GM23338 (cell line): ENCODE measurements around the gene PPP2R5B. TPM values are rescaled to one million over a fixed set of nuclear protein-coding genes. Genes with fewer than 3 reads are reported as not detected.

Source experiments
- ATAC-seq: fragments of 200-7000 bp; cut with Tn5 transposase; 3 replicates; pipeline ENCODE4 v1.9.1; 2020
- DNase-seq: peaks from one replicate; pipeline ENCODE4 v3.0.0-alpha.2; 2015; ENCODE audit warnings: low spot score
- H2AFZ ChIP-seq: fragments of 200-600 bp; sonication (generic); 2 replicates; pipeline ENCODE4 v1.8.0; 2016; ENCODE audit warnings: antibody characterized with exemption, mild to moderate bottlenecking, moderate library complexity
- H3F3A ChIP-seq: fragments of 200-600 bp; sonication (generic); replicated peaks from 2 replicates; pipeline ENCODE4 v1.8.0; 2017; ENCODE audit warnings: antibody characterized with exemption, mixed run types, low read depth
- H3K27ac ChIP-seq: fragments of 200-600 bp; sonication (generic); 2 replicates; pipeline ENCODE4 v1.6.1; 2016; ENCODE audit warnings: low read depth
- H3K27me3 ChIP-seq: fragments of 200-600 bp; sonication (generic); 2 replicates; pipeline ENCODE4 v1.8.0; 2016; ENCODE audit warnings: mild to moderate bottlenecking, mixed run types, moderate library complexity; ENCODE audit not compliant: insufficient read depth
- H3K36me3 ChIP-seq: fragments of 200-600 bp; sonication (generic); 2 replicates; pipeline ENCODE4 v1.8.0; 2016; ENCODE audit warnings: mild to moderate bottlenecking; ENCODE audit not compliant: insufficient read depth
- H3K4me1 ChIP-seq: fragments of 200-600 bp; sonication (generic); 2 replicates; pipeline ENCODE4 v1.8.0; 2016; ENCODE audit warnings: mild to moderate bottlenecking, moderate library complexity; ENCODE audit not compliant: insufficient read depth
- H3K4me2 ChIP-seq: fragments of 200-600 bp; sonication (generic); 2 replicates; pipeline ENCODE4 v1.7.1; 2017; ENCODE audit warnings: mixed run types
- H3K4me3 ChIP-seq: fragments of 200-600 bp; sonication (generic); 2 replicates; pipeline ENCODE4 v1.6.1; 2016; ENCODE audit warnings: mixed run types
- H3K79me2 ChIP-seq: fragments of 200-600 bp; sonication (generic); replicated peaks from 2 replicates; pipeline ENCODE4 v1.8.0; 2017; ENCODE audit warnings: mild to moderate bottlenecking; ENCODE audit not compliant: insufficient read depth
- H3K9me2 ChIP-seq: fragments of 200-600 bp; sonication (generic); 2 replicates; pipeline ENCODE4 v1.8.0; 2017; ENCODE audit not compliant: insufficient read depth
- H4K20me1 ChIP-seq: fragments of 200-600 bp; sonication (generic); replicated peaks from 2 replicates; pipeline ENCODE4 v1.8.0; 2017; ENCODE audit warnings: mild to moderate bottlenecking; ENCODE audit not compliant: insufficient read depth
- H3K27ac Mint-ChIP-seq: 2 replicates; pipeline ENCODE4 v1.8.0; 2020; ENCODE audit warnings: inconsistent platforms, mild to moderate bottlenecking, moderate library complexity, mixed read lengths
- H3K27me3 Mint-ChIP-seq: 3 replicates; pipeline ENCODE4 v1.8.0; 2022; ENCODE audit warnings: low read depth, mild to moderate bottlenecking, moderate library complexity, mixed read lengths, inconsistent platforms; ENCODE audit not compliant: insufficient read depth, poor library complexity
- H3K36me3 Mint-ChIP-seq: 3 replicates; pipeline ENCODE4 v1.8.0; 2021; ENCODE audit warnings: low read depth, mild to moderate bottlenecking, inconsistent platforms, moderate library complexity, mixed read lengths
- H3K4me1 Mint-ChIP-seq: 3 replicates; pipeline ENCODE4 v1.8.0; 2020; ENCODE audit warnings: mild to moderate bottlenecking, inconsistent platforms, mixed read lengths
- H3K4me3 Mint-ChIP-seq: 3 replicates; pipeline ENCODE4 v1.8.0; 2021; ENCODE audit warnings: moderate library complexity, mild to moderate bottlenecking, inconsistent platforms, mixed read lengths
- H3K9me3 Mint-ChIP-seq: 3 replicates; pipeline ENCODE4 v1.8.0; 2020; ENCODE audit warnings: moderate library complexity, mild to moderate bottlenecking, inconsistent platforms, mixed read lengths
- CREB1 ChIP-seq: fragments of 250-450 bp; sonication (Bioruptor Pico); IDR thresholded peaks from 2 replicates; pipeline ENCODE4 v1.5.0; 2020; ENCODE audit warnings: low read depth, mild to moderate bottlenecking, moderate library complexity
- CTCF ChIP-seq, 2 experiments: fragments of 200-600 bp in 1 of 2; sonication (generic) in 1 of 2; conservative IDR thresholded peaks; 2 replicates each; pipeline versions ENCODE4 v1.5.1 to v1.6.1; 2016 to 2017; ENCODE audit warnings: antibody characterized with exemption in 2 of 2, low read depth in 2 of 2, mild to moderate bottlenecking in 2 of 2, moderate library complexity in 1 of 2
- ETS1 ChIP-seq: IDR thresholded peaks from 2 replicates; pipeline ENCODE4 v1.6.1; 2016; ENCODE audit warnings: antibody characterized with exemption
- EZH2 ChIP-seq: fragments of 200-600 bp; sonication (generic); IDR thresholded peaks from one replicate; pipeline ENCODE4 v1.8.0; 2017; ENCODE audit warnings: antibody characterized with exemption, mild to moderate bottlenecking, low read depth; ENCODE audit not compliant: unreplicated experiment
- EZH2phosphoT487 ChIP-seq: fragments of 200-600 bp; sonication (generic); IDR thresholded peaks from one replicate; pipeline ENCODE4 v1.8.1; 2018; ENCODE audit warnings: antibody characterized with exemption; ENCODE audit not compliant: unreplicated experiment
- JUNB ChIP-seq: IDR thresholded peaks from one replicate; pipeline ENCODE4 v1.6.1; 2016; ENCODE audit warnings: antibody characterized with exemption; ENCODE audit not compliant: unreplicated experiment
- NANOG ChIP-seq: IDR thresholded peaks from 2 replicates; pipeline ENCODE4 v1.6.1; 2016; ENCODE audit warnings: antibody characterized with exemption, borderline replicate concordance
- POLR2AphosphoS5 ChIP-seq: IDR thresholded peaks from 2 replicates; pipeline ENCODE4 v1.6.1; 2016; ENCODE audit warnings: antibody characterized with exemption, low read depth
- REST ChIP-seq: IDR thresholded peaks from one replicate; pipeline ENCODE4 v1.6.1; 2018; ENCODE audit warnings: antibody characterized with exemption; ENCODE audit not compliant: unreplicated experiment
- STAT1 ChIP-seq: IDR thresholded peaks from one replicate; pipeline ENCODE4 v1.6.1; 2016; ENCODE audit warnings: antibody characterized with exemption; ENCODE audit not compliant: unreplicated experiment
- ZNF114 ChIP-seq: fragments of 250-450 bp; sonication (Bioruptor Pico); IDR thresholded peaks from 2 replicates; pipeline ENCODE4 v1.5.0; 2020; ENCODE audit warnings: mild to moderate bottlenecking, moderate library complexity
- ZNF331 ChIP-seq: fragments of 250-450 bp; sonication (Bioruptor Pico); IDR thresholded peaks from 2 replicates; pipeline ENCODE4 v1.5.0; 2020; ENCODE audit warnings: low read depth, mild to moderate bottlenecking, moderate library complexity
- ZNF462 ChIP-seq: fragments of 250-450 bp; sonication (Bioruptor Pico); IDR thresholded peaks from 2 replicates; pipeline ENCODE4 v1.5.0; 2020; ENCODE audit warnings: mild to moderate bottlenecking, moderate library complexity
- polyA plus RNA-seq: library from polyadenylated mRNA; unstranded; fragments of >200 nt; fragmentation: Nextera tagmentation; extraction: Ambion mirVana; gene quantifications from 2 replicates; pipeline ENCODE4 v1.2.1, GENCODE V29; 2016
- total RNA-seq: library from RNA; depleted of rRNA; stranded (reverse); fragments of >200 nt; shearing (Covaris generic); gene quantifications from 2 replicates; pipeline ENCODE4 v1.2.3, GENCODE V29; 2014

Gene PPP2R5B
- total and polyA plus RNA-seq, 2 experiments from 2014 or later: 2.8 to 5.8 TPM

- no peaks in the 10 kb centered on the region for H3K36me3 ChIP-seq
- peaks cover 7% of the 10 kb centered on the region; the same call in 1 of the 2 replicates for H3K4me1 ChIP-seq
- no peaks in the 10 kb centered on the region for H3K9me2 ChIP-seq
- peaks cover 29% of the 10 kb centered on the region for H3K4me1 Mint-ChIP-seq
- no peak overlapping the region for H3K4me3 ChIP-seq
- ATAC-seq: no peak
- no peaks in the 10 kb centered on the region for H3K36me3 Mint-ChIP-seq
- no peaks in the 10 kb centered on the region for H4K20me1 ChIP-seq
- no peak for DNase-seq
- H3K27me3 Mint-ChIP-seq: peaks cover 16% of the 10 kb centered on the region
- no peak overlapping the region for H3K27ac Mint-ChIP-seq
- TF ChIP-seq CREB1 (CRISPR knock-in tag): no peak
- no peak for TF ChIP-seq POLR2AphosphoS5
- no peak for TF ChIP-seq REST
- TF ChIP-seq ZNF114 (CRISPR knock-in tag): no peak
- no peak for TF ChIP-seq NANOG
- no peak for TF ChIP-seq ZNF331 (CRISPR knock-in tag)
- TF ChIP-seq CTCF (conservative IDR thresholded peaks at IDR 0.05; ENCODE audit: low read depth in 2 of 2): no peak
- no peak for TF ChIP-seq EZH2phosphoT487
- no peak for TF ChIP-seq ETS1
- TF ChIP-seq EZH2: no peak
- TF ChIP-seq STAT1: no peak
- TF ChIP-seq JUNB: no peak
- no peak for TF ChIP-seq ZNF462 (CRISPR knock-in tag)
- no peak overlapping the region for H3K4me2 ChIP-seq
- H3K27ac ChIP-seq: no peak overlapping the region
- no peaks in the 10 kb centered on the region for H3F3A ChIP-seq
- no peaks in the 10 kb centered on the region for H3K9me3 Mint-ChIP-seq
- H3K4me3 Mint-ChIP-seq: no peak overlapping the region; the same call in 2 of the 3 replicates
- no peaks in the 10 kb centered on the region for H3K27me3 ChIP-seq
- H3K79me2 ChIP-seq: no peaks in the 10 kb centered on the region
- no peak overlapping the region for H2AFZ ChIP-seq
Measured at GRCh38 chr11:64933935-64934681, 9.6 kb downstream of the PPP2R5B start.
